Nephron (organoid): ENCODE results near the gene SPOPL.

Source experiments
- H3K27ac Mint-ChIP-seq, 3 experiments: 2 replicates each; pipeline ENCODE4 v1.8.0; 2020; ENCODE audit warnings: mixed read lengths in 3 of 3, mild to moderate bottlenecking in 2 of 3, moderate library complexity in 1 of 3
- H3K27me3 Mint-ChIP-seq: 2 replicates; pipeline ENCODE4 v1.8.0; 2021; ENCODE audit warnings: low read depth, mild to moderate bottlenecking, moderate library complexity, mixed read lengths
- H3K36me3 Mint-ChIP-seq: 2 replicates; pipeline ENCODE4 v1.8.0; 2020; ENCODE audit warnings: low read depth, mixed read lengths
- H3K4me1 Mint-ChIP-seq: 2 replicates; pipeline ENCODE4 v1.8.0; 2020; ENCODE audit warnings: mixed read lengths
- H3K4me3 Mint-ChIP-seq, 3 experiments: 2 replicates each; pipeline ENCODE4 v1.8.0; 2020; ENCODE audit warnings: mild to moderate bottlenecking in 3 of 3, mixed read lengths in 3 of 3, moderate library complexity in 2 of 3
- H3K9me3 Mint-ChIP-seq: 2 replicates; pipeline ENCODE4 v1.8.0; 2020; ENCODE audit warnings: mixed read lengths
- CTCF ChIP-seq, 3 experiments: fragments of 200-600 bp; sonication (generic); IDR thresholded peaks; one replicate each; pipeline ENCODE4 v1.5.0; 2021; ENCODE audit warnings: antibody characterized with exemption in 3 of 3; ENCODE audit not compliant: unreplicated experiment in 3 of 3

The SPOPL gene

GRCh38 chr2:138622613-138623012 is 121.0 kb downstream of the SPOPL start:
- Mint-ChIP-seq H3K9me3 (no peaks in the 10 kb centered on the region), H3K4me1 (no peaks in the 10 kb centered on the region), H3K4me3 (no peak overlapping the region), H3K27me3 (peaks cover 11% of the 10 kb centered on the region), H3K27ac (no peak overlapping the region), H3K36me3 (no peaks in the 10 kb centered on the region)
- no peak for TF ChIP-seq CTCF (IDR thresholded peaks at IDR 0.05; ENCODE audit: unreplicated experiment in 3 of 3)
